GM18951 (cell line): ENCODE data around the gene TUBB1.
A peak's percentile ranks its signal among the peaks of the same experiment; 100 is the strongest.

ENCODE experiments used
- POLR2A ChIP-seq: IDR thresholded peaks from 4 replicates; pipeline ENCODE4 v1.6.1; 2011; ENCODE audit warnings: mild to moderate bottlenecking; ENCODE audit not compliant: insufficient read length, insufficient read depth; ENCODE audit errors: extremely low read depth
- in situ Hi-C: fragments of 300-500 bp; cut with MboI; formaldehyde crosslinking; loops from one replicate; pipeline ENCODE4 v1.12.0; 2022; ENCODE audit warnings: low sequenced_read_pairs, mixed read lengths, inconsistent platforms; ENCODE audit not compliant: unreplicated experiment

TUBB1 gene

DNA sequence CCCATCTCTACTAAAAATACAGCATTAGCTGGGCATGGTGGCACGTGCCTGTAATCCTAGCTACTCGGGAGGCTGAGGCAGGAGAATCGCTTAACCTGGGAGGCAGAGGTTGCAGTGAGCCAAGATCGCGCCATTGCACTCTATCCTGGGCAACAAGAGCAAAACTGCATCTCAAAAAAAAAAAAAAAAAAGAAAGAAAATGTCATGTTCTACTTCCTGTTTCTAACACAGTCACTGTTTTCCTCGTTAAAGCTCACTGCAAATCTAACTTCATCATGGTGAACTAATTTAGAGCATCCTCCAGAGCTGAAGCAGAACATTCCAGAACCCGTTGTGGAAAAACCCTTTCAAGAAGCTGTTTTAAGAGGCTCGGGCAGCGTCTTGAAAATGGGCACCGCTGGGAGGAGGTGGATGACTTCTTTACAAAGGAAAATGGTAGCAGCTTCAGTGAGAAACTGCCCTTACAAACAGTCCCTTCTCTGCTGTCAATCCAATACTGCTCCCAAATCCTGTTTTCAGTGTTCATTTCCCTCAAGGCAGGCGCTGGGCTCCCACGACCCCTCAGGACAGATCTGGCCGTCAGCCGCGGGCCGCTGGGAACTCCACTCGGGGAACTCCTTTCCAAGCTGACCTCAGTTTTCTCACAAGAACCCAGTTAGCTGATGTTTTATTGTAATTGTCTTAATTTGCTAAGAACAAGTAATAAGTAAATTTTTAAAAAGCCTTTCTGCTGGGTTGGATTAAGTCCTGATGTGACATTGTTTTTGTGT is 24.7 kb upstream of the TUBB1 start:
- TF ChIP-seq POLR2A: no peak
- in situ Hi-C loops: no loop called here

DNA sequence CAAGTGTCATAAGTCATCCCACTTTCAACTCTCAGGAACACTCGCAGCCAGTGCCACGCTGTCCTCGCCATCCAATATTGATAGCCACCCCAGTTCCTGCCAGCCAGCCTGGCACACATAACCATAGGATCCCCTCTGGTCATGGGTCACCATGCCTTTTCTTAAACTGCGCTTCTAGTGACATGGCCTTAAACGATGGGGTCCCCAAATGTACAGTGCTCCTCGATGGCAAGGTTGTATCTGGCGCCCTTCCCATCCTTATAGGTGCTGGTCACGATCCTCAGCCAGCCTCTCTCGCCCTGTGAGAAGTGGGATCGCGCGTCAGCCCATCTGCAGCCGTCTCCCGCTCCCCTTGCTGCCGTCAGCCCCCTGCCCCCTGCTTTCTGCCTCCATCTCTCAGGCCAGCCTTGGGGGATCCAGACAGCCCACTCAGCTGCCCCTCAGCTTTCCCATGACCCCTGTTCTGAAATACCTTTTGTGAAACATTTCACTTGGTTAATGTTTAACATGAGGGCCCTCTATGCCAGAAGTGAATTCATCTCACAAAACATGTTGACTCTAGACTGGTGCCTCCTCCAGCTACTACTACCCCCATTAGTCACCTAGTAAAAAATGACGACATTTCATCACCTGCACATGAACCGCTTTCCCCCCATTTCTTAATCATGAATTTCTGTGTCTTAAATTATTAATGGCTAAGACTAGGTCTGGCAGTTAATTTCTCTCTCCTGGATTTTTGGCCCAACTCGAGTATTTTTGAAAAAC is 23.6 kb upstream of the TUBB1 start:
- TF ChIP-seq POLR2A: peak; percentile 21
- in situ Hi-C loops: no loop called here

DNA sequence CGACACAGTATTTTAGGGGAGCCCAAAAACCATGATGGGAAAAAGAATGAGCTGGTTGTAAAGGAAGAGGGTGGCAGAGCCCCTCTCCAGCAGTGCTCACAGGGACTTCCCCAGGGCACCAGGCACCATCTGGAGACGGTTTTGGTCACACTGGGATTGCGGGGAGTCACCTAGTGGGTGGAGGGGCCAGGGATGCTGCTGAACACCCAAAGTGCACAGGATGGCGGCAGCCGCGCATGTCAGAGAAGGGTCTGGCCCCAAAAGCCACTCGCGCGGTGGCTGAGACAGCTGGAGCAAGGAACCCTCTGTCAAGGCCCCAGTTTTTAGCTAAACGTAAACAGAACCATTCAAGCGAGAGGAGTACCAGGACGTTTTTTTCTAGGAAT is 23.0 kb upstream of the TUBB1 start:
- in situ Hi-C loops: no loop called here

DNA sequence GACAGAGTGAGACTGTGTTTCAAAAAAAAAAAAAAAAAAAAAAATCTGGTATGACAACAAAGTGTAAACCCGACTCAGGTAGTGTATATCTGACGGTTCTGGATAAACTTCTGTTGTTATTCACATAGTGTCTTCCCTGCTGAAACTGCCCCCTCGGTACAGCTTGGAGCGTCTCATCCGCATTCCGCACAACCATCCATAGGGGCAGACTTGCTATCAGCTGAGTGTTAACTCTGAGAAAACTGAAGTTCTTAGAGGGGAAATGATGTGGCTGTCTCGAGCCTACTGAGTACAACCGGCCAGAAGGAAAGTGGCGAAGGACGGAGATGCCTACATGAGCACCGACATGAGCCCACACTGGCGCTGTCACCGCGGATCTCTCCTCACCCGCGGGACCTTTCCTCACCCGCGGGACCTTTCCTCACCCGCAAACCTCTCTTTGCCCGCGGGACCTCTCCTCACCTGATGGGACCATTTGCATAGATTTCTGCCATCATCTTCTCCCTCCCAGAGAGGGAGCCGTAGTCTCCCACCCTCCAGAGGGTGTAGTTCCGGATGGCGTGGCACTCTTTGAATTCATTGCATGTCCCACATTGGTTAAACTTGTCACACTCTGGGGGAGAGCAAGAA is 22.0 kb upstream of the TUBB1 start:
- TF ChIP-seq POLR2A: no peak
- in situ Hi-C loops: no loop called here

More for the DNA sequence above, 23.0 kb upstream of the TUBB1 start:
- TF ChIP-seq POLR2A: no peak

DNA sequence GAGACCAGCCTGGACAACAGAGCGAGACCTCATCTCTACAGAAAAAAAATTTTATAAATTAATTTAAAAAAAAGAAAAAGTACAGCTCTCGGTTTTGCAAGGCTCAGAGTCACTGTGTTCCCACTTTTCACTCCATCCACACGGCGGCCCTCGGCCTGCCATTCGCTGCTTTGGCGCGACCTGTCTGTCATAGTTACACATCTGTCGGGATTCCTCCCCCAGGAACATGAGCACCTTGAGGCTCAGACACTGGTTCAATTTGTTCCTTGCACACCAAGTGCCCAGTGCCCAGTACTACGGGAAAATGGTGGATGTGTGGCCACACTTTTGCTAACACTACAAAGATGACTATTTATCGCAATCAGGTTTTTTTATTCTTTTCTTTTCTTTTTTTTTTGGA is 20.6 kb upstream of the TUBB1 start:
- in situ Hi-C loops: no loop called here

DNA sequence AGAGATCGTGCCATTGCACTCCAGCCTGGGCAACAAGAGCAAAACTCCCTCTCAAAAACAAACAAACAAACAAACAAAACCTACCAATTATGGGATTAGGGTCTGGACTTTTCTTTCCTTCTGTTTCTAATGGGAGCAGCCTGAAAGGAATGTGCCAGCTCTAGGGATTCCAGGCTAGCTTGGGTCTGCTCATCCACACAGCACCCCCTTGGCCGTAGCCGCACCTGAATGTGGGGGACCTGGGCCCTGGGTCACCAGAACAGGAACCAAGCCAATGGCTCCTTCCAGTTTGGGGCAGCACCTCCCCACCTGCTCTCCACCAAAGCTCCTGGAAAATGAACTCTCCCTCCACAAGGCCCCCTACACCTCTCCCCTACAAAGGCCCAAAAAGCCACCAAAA is 18.9 kb upstream of the TUBB1 start:
- in situ Hi-C loops: no loop called here

More for the DNA sequence above, 20.6 kb upstream of the TUBB1 start:
- TF ChIP-seq POLR2A: no peak

DNA sequence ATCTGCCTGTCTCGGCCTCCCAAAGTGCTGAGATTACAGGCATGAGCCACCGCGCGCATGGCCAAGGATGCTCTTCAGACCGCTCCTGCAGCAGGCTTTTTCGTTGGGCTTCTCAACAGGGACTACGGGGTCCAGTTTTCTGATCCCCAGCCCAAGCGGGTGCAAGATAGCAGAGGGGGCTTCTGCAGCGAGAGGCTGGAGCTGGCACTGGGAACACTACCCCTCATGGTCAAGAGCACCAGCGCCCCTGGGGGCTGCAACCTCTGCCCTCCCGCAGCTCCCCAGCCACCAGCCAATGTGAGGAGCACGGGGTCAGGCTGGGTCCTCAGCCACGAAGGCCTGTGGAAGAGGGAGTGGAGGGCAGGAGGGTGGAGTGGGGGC is 18.2 kb upstream of the TUBB1 start:
- in situ Hi-C loops: no loop called here
- TF ChIP-seq POLR2A: no peak

More for the DNA sequence above, 18.9 kb upstream of the TUBB1 start:
- no peak for TF ChIP-seq POLR2A

DNA sequence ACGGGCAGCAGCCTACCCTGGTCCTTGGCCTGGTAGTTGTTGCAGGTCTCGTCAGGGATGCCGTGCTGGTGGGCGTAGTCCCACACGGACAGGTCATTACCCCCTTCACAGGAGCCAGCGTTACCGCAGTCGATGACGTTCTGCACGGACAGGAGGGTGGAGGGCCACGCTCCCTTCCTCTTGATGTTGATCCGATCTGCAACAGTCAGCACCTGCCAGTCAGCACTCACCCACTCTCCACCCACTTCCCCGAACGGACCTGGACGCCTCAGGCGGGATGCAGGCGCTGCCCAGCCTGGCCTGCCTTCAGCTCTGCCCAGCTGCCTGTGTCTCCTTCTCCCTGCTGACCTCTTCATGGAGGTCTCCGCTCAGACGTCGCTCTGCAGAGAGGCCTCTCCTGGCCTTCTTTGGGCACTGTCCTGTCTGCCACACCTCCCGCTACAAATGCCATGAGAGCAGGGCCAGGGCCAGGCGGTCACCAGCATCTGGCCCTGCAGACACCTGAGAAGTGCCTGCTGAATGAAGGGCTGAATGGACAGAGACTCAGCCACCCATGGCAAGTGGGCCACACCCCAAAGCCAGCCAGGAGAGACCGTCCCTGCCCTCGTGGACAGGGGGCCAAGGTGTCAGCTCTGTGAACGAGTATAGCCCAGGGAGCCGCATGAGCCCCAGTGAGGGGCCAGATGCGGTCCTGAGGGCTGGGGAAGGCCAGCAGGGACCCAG is 17.6 kb upstream of the TUBB1 start:
- TF ChIP-seq POLR2A: no peak
- in situ Hi-C loops: no loop called here

DNA sequence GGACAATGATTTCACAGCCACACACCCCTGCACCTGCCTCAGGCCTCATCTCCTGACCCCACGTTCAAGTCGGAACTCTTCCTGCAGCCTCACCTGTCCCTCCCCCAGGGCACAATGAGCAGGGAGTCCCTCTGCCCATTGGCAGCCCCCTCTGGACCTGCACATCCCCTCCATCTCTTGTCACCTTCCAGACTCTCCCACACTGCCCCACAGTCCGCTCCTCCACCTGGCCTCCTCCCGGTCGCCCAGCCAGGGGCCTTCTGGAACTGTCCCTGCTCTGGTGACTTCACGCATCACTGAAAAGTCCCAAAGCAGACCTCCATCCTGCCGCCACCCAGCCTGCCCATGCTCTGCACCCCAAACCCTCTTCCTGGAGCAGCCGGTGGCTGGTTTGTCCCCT is 16.8 kb upstream of the TUBB1 start:
- no peak for TF ChIP-seq POLR2A
- in situ Hi-C loops: no loop called here

DNA sequence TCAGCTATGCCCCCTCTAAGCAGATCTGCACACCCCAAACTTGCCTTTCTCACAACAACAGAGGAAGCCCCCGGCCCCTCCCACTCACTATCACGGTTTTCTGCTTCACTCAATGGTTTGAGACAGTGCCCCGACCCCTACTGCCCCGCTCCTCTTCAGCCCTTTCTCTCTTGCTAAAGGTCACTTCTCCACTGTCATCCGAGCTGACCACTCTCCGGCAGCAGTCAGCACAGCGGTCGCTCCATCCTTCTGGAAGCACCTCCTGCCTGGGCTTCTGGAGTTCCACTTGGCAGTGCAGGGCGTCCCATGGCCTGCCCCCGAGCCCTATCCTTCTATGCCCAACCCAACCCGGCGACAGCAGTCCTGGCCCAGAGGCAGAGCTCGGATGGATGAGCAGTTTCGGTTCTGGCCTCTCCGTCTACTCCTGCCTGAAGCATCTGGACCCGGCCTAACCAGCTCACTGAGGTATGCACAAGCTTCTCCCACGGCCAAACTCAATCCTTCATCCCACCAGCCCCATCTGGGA is 16.3 kb upstream of the TUBB1 start:
- no peak for TF ChIP-seq POLR2A
- in situ Hi-C loops: no loop called here

DNA sequence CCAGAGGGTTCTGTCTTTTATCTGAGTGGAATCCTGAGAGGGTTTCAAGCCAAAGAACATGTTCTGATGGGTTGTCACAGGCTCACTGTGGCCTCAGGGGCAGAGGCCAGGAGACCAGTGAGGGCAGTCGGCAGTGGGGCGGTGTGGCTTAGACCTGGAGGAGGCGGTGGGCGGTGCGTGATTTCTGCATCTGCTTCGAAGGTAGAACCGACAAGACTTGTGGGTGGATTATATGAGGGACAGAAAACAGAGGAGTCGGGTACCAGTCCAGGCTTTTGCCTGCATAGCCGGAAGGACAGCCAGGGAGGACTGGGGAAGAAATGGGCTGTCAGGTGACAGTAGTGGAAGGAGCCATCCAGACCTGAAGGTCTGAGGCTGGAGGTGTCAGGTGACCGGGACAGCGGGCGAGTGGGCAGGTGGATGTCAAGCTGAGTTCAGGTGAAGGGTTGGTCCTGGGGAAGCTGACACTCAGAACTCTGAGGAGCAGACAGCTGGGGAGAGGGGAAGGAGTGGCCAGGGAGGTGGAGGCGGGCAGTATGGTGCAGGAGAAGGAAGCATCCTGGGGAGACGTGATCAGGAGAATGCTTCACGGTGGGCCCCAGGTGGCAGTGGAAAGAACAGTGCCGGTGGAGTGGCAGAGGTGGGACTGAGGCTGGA is 15.3 kb upstream of the TUBB1 start:
- in situ Hi-C loops: no loop called here
- TF ChIP-seq POLR2A: no peak

DNA sequence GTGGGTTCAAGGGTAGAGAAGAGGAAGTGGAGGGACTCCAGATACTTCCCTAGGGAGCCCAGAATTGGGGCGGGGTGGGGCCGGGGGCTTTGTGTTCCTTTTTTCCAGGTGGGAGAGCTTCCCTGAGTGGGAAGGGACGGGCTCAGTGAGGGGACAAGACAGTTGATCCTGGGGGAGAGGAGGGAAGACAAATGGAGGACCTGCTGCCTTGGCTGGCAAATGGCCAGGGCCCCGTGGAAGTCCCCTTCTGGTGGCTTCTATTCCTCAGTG is 14.8 kb upstream of the TUBB1 start:
- in situ Hi-C loops: no loop called here
- TF ChIP-seq POLR2A: no peak

DNA sequence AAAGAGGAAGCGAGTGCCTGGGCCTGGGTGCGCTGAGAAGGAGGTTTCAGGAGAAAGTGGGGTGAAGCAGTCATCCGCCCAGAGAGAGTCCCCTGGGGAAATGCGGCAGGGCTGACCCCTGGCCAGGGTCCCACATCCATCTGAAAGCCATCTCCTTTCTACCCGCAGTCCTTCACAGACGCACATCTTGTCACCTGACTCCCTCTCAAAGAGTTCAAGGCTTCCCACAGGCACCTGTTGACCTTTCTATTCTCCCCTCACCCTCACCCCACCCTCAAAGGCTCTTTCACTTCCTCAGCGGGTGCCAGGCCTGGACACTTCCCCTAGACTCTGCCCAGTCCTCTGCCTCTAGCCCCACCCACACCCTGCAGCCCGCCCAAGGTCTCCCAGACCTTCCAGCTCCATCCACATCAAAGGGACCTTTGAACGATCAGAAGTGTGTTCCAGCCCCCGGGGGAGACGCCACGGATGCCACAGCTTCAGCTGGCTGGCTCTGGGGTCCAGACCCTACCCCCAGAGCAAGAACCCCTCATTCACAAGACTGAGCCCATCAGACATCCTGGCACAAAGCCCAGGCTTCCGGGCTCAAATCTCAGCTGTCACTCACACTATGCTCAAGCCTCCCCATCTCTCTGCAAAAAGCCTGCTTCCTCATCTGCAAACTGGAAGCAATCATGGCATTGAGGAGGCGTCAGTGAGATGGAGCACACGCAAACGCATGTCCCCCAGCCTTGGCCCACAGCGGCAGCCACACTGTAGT is 14.3 kb upstream of the TUBB1 start:
- peak; percentile 47 for TF ChIP-seq POLR2A
- in situ Hi-C loops: no loop called here
